ENCODE data around the gene METTL9.

GRCh38 chr16:21667575-21667974 is 68.2 kb downstream of the METTL9 start:
- TF ChIP-seq CTCF (conservative IDR thresholded peaks at IDR 0.05; ENCODE audit: low read length) (no peak), EZH2phosphoT487 (IDR thresholded peaks at IDR 0.05; ENCODE audit: borderline replicate concordance) (no peak)

Data from Loucy (cell line).